GM13977 (cell line): ENCODE measurements around the gene MAN1C1.

ENCODE experiments used
- DNase-seq: peaks from one replicate; pipeline ENCODE4 v3.0.0; 2012; ENCODE audit warnings: low spot score
- CTCF ChIP-seq: IDR thresholded peaks from 2 replicates; pipeline ENCODE4 v1.5.1; 2012; ENCODE audit warnings: mild to moderate bottlenecking, control low read depth; ENCODE audit not compliant: insufficient read depth; ENCODE audit errors: extremely low read depth, missing control alignments
- in situ Hi-C: fragments of 300-500 bp; cut with MboI; formaldehyde crosslinking; loops from one replicate; pipeline ENCODE4 v1.12.0; 2022; ENCODE audit warnings: low sequenced_read_pairs, low pct_unique_long_range_greater_than_20kb, mixed read lengths, inconsistent platforms; ENCODE audit not compliant: unreplicated experiment

The MAN1C1 gene

DNA sequence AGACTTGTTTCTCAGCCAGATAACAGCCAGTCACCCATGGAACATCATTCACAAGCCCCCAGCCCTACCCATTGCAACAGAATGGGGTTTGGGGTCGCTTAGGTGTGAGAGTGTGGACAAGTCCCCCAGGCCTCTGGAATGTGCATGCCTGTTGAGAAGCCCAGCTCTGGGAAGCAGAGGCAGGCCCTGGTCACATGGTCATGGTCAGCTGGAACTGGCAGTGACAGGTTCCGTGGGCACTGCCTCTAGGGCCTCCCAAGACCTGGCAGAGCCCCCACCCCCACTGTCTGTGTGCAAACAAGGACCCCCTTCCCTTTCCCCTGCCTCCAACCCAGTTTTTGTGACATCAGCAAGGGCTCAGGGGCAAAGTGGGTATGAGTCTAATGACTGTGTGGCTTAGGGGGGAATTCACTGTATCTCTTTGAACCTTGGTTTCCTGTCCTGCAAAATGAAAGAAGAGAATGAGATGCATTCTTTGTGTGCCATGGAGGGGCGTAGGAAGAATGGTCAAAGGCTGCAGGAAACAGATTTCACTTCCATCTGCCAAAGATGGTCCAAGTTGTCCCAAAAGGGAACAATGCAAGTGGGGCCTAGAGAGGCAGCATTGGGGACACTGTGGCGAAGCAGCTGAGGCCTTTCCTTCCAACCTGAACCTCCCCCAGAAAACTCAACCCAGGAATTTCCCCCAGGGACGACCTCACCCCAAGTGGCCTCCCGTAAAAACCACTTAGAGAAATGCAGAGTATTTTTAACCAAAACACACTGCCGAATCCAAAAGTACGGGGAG lies 148.7 kb downstream of the MAN1C1 start:
- TF ChIP-seq CTCF, result no peak
- in situ Hi-C loops, result no loop called here

DNA sequence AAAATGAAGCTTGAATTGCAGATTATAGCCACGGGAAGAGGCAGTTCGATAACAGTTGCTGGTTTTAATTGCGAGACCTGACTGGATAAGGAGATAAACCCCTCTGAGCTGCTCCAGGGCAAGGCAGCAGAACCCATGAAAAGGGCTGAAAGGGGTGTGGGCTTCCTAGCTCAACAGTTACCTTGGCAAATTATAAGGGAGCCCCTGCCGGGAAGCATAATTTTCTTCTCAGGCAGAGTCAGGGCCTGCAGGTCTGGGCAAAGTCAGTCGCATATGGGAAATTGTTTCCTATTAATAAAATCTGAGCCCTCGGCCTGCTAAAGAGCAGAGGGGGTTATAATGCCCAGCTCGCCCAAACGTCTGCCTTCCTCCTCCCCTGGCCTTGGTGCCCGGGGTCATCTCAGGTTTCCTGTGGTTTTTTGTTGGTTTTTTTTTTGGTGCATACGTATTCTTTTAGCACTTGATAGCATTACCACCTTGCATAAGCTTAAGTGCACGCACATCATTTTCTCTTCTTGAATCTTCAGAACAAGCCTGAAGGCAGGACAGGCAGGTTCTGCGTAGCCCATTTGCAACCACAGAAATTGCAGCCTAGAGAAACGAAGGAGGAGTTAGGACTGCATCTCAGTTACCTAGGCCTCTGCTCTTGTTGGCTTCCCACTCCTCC lies 149.5 kb downstream of the MAN1C1 start:
- DNase-seq, result no peak
- no peak for TF ChIP-seq CTCF
- in situ Hi-C loops, result no loop called here

More for the DNA sequence above, 148.7 kb downstream of the MAN1C1 start:
- DNase-seq, result no peak

GRCh38 chr1:25766721-25767436 lies 150.3 kb downstream of the MAN1C1 start:
- no peak for DNase-seq
- TF ChIP-seq CTCF, result no peak
- in situ Hi-C loops, result no loop called here

- no peak for TF ChIP-seq CTCF
- in situ Hi-C loops, result no loop called here
- DNase-seq, result no peak
These were observed 150.8 kb downstream of the MAN1C1 start for GRCh38 chr1:25767437-25767770.

GRCh38 chr1:25768999-25769398 lies 152.4 kb downstream of the MAN1C1 start:
- DNase-seq, result no peak
- in situ Hi-C loops, result no loop called here
- TF ChIP-seq CTCF, result no peak

DNA sequence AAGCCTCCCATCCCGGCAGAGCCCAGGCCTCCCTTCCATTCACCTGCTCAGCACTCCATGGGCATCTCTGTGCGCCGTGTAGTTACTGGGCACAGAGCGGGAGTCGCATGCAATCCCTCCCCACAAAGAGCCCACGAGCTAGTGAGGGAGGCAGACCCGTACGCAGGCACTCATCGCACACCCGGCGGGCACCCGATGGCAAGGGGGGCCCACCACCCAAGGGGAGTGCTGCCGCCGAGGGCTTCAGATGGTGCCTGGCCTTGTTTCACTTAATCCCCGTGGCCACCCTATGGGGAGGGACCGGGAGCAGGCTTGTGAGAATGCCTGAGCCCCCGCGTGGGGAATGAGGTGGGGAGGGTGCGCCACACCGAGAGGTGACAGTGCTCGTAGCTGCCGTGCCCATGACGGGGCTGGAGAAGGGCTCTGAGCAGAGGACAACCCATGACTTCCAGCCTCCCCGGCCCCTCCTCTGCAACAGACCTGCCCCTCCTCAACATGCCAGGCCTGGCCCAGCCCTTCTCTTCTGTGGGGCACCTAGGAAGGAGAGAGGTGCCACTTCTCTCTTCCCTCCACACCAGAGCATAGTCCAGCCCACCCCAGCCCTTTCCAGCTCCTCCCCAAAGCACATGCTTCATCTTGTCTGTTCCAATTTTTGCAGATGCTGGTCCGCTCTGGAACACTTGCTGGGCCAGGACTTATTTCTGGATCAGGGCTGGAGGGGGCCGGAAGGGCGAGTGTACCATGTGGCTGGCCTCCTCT lies 153.2 kb downstream of the MAN1C1 start:
- in situ Hi-C loops, result no loop called here
- no peak for DNase-seq
- no peak for TF ChIP-seq CTCF
